Esophagus squamous epithelium (tissue), 4 donors: ENCODE data around the gene GRIN1.

Source experiments
- CTCF ChIP-seq, 6 experiments: fragments of 450-650 bp in 4 of 6; fragments of 200-600 bp in 2 of 6; sonication (generic) in 2 of 6; IDR thresholded peaks; one replicate each; pipeline ENCODE4 v1.5.1; 2016 to 2019; ENCODE audit warnings: antibody characterized with exemption in 6 of 6, mild to moderate bottlenecking in 4 of 6, moderate library complexity in 4 of 6
- POLR2A ChIP-seq, 4 donors: fragments of 450-650 bp; IDR thresholded peaks; one replicate each; pipeline ENCODE4 v1.6.1; 2017; ENCODE audit warnings: antibody characterized with exemption in 4 of 4, mild to moderate bottlenecking in 4 of 4, moderate library complexity in 3 of 4

- TF ChIP-seq CTCF (IDR thresholded peaks at IDR 0.05), result no peak
- no peak for TF ChIP-seq POLR2A (IDR thresholded peaks at IDR 0.05)
Observed at GRCh38 chr9:137147793-137148160, 8.8 kb downstream of the GRIN1 start.
